ENCODE measurements around the gene TRAPPC10.
"Not testable (repeated sequence)": the region's sequence is repeated elsewhere in the genome, so short reads cannot be mapped to it uniquely, and the experiment has no call there.

TRAPPC10 gene

DNA sequence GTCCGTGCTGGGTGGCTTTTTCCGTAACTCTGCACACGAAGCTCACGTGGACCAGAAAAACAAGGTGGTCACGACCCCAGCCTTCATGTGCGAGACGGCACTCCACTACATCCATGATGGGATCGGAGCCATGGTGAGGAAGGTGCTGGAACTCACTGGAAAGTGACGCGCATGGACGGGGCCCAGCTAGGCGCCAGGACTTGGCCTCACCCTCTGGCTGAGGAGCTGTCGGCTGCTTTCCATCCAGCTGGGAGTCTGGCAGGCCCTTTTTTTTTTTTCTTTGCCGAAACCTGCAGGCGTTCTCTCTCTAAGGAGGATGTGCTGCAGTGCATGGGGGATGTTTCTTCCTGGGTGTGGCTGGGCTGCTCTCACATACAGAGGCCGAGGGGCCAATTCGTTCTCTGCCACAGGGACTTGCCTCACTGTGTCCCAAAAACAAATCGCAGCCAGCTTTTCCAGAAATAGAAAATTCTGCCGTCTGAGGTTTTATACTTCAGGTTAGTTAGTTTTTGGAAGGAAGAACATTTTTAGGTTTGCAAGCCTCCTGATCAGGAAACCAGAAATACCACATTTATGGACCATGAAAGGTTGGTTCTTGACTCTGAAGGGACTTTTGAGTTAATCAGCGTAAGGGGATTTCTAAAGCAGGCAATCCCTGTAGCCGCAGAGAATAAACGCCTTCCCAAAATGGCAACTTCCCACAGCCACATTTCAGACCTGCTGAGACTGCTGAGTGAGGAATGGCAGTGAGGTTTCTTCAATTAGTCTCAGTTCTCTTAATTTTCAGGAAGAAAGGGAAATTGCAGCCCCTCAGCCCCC is 132.9 kb downstream of the TRAPPC10 start:
- H3K4me1 ChIP-seq (ENCODE audit: low read length); H3K9me3 ChIP-seq (ENCODE audit: insufficient read depth, low read length); H3K27me3 ChIP-seq (ENCODE audit: low read depth, low read length); H3K36me3 ChIP-seq (replicated peaks; ENCODE audit: low read depth, low read length); H4K20me1 ChIP-seq (ENCODE audit: insufficient read depth, low read length); H3K4me2 ChIP-seq (ENCODE audit: low read length); H3K79me2 ChIP-seq (ENCODE audit: low read length); H3K9ac ChIP-seq (ENCODE audit: low read length); H3K27ac ChIP-seq (ENCODE audit: low read length); H2AFZ ChIP-seq (ENCODE audit: low read depth, low read length); H3K4me3 ChIP-seq (ENCODE audit: low read length): not testable (repeated sequence)

DNA sequence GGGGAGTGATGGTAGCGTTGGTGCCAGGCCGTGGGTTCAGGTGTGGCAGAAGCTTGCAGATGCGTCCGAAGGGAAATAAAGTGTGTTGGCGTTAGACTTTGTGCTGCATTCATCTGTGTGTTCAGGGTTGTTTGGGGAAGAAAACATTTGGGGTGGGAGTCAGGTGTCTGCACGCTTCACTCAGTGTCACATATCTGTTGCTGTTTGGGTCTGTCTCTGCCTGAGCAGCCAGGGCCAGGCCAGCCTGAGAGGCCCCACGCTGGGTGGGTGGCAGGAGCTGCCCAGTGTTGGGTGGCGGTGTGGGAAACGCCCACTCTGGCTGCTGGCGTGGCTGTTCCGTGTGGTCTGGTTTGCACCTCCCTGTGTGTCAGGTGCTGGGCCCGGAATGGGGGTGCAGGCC is 133.5 kb downstream of the TRAPPC10 start:
- not testable (repeated sequence) for H3K4me3 ChIP-seq (ENCODE audit: low read length); H3K9ac ChIP-seq (ENCODE audit: low read length); H3K4me1 ChIP-seq (ENCODE audit: low read length); H4K20me1 ChIP-seq (ENCODE audit: insufficient read depth, low read length); H3K27me3 ChIP-seq (ENCODE audit: low read depth, low read length); H3K79me2 ChIP-seq (ENCODE audit: low read length); H2AFZ ChIP-seq (ENCODE audit: low read depth, low read length); H3K36me3 ChIP-seq (replicated peaks; ENCODE audit: low read depth, low read length); H3K4me2 ChIP-seq (ENCODE audit: low read length); H3K9me3 ChIP-seq (ENCODE audit: insufficient read depth, low read length); H3K27ac ChIP-seq (ENCODE audit: low read length)

DNA sequence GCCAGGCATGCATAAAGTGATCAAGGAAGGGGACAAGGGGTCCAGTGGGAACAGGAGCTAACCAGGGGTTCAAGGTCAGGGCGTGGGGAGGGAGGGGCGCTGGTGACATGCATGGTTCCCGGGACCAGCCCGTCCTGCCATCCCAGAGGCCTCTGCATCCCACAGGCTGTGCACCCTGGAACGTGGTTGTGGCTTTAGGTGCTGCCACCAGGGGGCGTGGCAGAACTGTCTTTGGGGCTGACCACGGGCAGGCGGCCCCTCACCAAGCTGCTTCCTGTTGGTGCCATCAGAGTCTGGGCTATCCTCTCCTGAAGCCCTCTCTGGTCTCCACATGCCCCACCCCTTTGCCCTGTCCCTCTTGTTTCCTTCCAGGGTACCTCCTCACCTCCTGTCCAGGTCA is 135.0 kb downstream of the TRAPPC10 start:
- not testable (repeated sequence) for H3K9me3 ChIP-seq (ENCODE audit: insufficient read depth, low read length); H4K20me1 ChIP-seq (ENCODE audit: insufficient read depth, low read length); H3K4me1 ChIP-seq (ENCODE audit: low read length); H3K79me2 ChIP-seq (ENCODE audit: low read length); H2AFZ ChIP-seq (ENCODE audit: low read depth, low read length); H3K27ac ChIP-seq (ENCODE audit: low read length); H3K4me3 ChIP-seq (ENCODE audit: low read length); H3K27me3 ChIP-seq (ENCODE audit: low read depth, low read length); H3K9ac ChIP-seq (ENCODE audit: low read length); H3K36me3 ChIP-seq (replicated peaks; ENCODE audit: low read depth, low read length); H3K4me2 ChIP-seq (ENCODE audit: low read length)

DNA sequence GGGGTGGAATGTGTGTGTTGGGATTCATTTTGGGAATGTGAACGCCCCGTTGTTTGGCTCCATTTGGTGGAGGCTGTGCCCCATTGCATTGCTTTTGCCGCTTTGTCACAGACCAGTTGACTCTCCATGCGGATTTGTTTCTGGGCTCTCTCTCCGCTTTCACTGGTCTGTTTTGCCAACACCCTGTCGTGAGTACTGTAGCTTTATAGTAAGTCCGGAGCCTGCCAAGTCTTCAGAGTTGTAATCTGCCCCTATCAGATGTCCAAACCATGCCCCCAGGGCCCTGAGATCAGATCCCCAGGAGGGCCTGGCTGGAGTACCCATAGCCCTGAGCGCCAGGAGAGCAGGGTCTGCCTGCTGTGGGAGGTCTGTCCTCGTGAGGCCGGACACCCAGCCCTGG is 138.1 kb downstream of the TRAPPC10 start:
- not testable (repeated sequence) for H3K4me1 ChIP-seq (ENCODE audit: low read length); H3K4me2 ChIP-seq (ENCODE audit: low read length); H3K4me3 ChIP-seq (ENCODE audit: low read length); H3K36me3 ChIP-seq (replicated peaks; ENCODE audit: low read depth, low read length); H2AFZ ChIP-seq (ENCODE audit: low read depth, low read length); H3K27ac ChIP-seq (ENCODE audit: low read length); H3K9me3 ChIP-seq (ENCODE audit: insufficient read depth, low read length); H4K20me1 ChIP-seq (ENCODE audit: insufficient read depth, low read length); H3K9ac ChIP-seq (ENCODE audit: low read length); H3K79me2 ChIP-seq (ENCODE audit: low read length); H3K27me3 ChIP-seq (ENCODE audit: low read depth, low read length)

DNA sequence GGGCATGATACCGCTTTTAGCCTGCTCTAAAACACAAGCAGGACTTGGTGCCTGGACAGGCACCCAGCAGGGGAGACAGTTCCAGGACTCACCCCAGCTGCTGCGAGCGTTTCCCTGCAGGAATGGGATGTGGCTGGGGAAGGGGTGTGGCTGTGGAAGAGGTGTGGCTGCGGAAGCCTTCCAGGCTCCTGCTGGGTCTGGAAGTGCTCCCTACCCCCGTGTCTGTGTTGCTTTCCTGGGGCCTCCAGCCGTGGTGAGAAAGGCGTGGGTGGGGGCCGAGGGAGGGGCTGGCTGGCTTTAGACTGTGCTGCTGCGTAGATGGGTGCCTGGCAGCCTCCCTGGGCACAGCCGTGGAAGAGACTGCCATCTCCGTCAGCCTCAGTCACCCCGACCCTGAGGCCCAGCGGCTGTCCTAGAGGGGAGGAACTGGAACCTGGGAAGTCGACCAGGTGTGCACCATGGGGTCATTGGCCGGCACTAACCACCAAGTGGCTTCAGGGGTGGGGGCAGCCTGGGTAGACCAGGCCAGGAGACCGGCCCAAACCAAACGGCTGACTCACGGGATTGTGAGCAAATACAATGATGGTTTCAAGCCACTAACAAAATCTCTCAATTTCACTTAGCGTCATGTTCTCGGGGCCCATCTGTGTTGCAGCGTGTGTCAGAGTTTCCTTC is 141.2 kb downstream of the TRAPPC10 start:
- not testable (repeated sequence) for H3K4me2 ChIP-seq (ENCODE audit: low read length); H3K27ac ChIP-seq (ENCODE audit: low read length); H2AFZ ChIP-seq (ENCODE audit: low read depth, low read length); H3K36me3 ChIP-seq (replicated peaks; ENCODE audit: low read depth, low read length); H3K9ac ChIP-seq (ENCODE audit: low read length); H3K27me3 ChIP-seq (ENCODE audit: low read depth, low read length); H3K4me1 ChIP-seq (ENCODE audit: low read length); H3K4me3 ChIP-seq (ENCODE audit: low read length); H4K20me1 ChIP-seq (ENCODE audit: insufficient read depth, low read length); H3K9me3 ChIP-seq (ENCODE audit: insufficient read depth, low read length); H3K79me2 ChIP-seq (ENCODE audit: low read length)

DNA sequence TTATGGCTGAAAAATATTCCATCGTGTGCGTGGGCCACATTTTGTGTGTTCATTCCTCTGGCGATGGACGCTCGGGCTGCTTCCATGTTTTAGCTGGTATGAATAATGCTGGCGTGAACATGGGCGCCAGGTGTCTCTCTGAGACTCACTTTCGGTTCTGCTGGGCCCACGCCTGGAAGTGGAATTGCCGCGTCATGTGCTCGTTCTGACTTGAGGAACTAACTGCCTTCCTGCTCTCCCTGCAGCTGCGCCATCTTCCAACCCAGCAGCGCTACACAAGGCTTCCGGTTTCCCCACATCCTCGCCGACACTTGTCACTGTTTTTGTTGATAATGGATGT is 141.8 kb downstream of the TRAPPC10 start:
- not testable (repeated sequence) for H2AFZ ChIP-seq (ENCODE audit: low read depth, low read length); H4K20me1 ChIP-seq (ENCODE audit: insufficient read depth, low read length); H3K36me3 ChIP-seq (replicated peaks; ENCODE audit: low read depth, low read length); H3K4me1 ChIP-seq (ENCODE audit: low read length); H3K4me3 ChIP-seq (ENCODE audit: low read length); H3K79me2 ChIP-seq (ENCODE audit: low read length); H3K27ac ChIP-seq (ENCODE audit: low read length); H3K9me3 ChIP-seq (ENCODE audit: insufficient read depth, low read length); H3K9ac ChIP-seq (ENCODE audit: low read length); H3K4me2 ChIP-seq (ENCODE audit: low read length); H3K27me3 ChIP-seq (ENCODE audit: low read depth, low read length)

DNA sequence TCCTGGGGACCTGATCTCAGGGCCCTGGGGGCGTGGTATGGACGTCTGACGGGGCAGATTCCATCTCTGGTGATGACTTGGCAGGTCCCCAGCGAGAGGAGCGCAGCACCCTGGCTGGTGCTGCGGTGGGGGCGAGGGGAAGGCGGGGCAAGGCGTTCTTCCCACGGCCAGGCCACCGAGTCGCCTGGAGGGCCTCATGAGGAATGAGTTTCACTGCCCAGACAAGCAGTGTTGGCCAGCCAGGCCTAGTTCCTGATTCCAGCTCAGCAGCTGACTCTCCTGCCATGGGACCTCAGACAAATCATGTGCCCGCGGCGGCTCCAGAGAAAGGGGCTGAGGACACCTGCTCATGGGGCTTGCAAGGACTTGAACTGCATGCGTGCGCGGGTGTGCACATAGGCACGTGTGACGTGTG is 142.7 kb downstream of the TRAPPC10 start:
- not testable (repeated sequence) for H2AFZ ChIP-seq (ENCODE audit: low read depth, low read length); H3K4me1 ChIP-seq (ENCODE audit: low read length); H3K4me3 ChIP-seq (ENCODE audit: low read length); H3K79me2 ChIP-seq (ENCODE audit: low read length); H3K9me3 ChIP-seq (ENCODE audit: insufficient read depth, low read length); H3K9ac ChIP-seq (ENCODE audit: low read length); H3K27me3 ChIP-seq (ENCODE audit: low read depth, low read length); H3K27ac ChIP-seq (ENCODE audit: low read length); H3K4me2 ChIP-seq (ENCODE audit: low read length); H4K20me1 ChIP-seq (ENCODE audit: insufficient read depth, low read length); H3K36me3 ChIP-seq (replicated peaks; ENCODE audit: low read depth, low read length)

DNA sequence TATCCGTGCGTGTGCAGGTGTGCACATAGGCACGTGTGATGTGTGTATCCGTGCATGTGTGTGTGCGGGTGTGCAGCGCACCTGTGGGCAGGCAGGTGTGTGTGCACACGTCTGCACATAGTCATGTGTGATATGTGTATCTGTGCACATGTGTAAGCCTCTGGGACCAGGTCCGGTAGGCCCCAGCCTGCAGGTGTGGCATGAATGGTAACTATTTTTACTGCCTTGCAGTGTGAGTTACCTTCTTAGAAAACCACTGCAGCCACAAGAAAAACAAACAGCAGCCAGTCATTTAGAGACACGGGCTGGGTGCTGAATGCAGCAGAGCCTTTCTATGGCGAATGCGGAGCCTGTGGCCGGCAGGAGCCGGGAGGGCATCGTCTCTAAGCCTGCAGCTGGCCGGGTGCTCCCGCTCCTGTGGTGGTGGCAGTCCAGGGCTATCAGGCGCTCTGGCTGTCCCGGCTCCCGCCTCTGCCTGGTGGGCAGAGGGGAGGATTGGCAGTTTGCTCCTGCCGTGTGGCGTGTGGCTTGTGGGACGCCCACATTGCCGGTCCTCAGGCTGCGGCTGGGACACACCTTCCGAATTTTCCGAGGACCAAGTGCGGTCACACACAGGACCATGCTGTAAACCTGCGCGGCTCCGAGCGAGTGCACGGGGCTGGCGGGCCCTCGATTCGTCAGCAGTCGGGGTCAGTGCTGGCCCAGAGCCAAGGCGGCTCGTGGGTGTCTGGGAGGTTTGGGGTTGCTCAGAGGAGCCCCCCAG is 143.3 kb downstream of the TRAPPC10 start:
- H3K79me2 ChIP-seq (ENCODE audit: low read length); H3K4me2 ChIP-seq (ENCODE audit: low read length); H3K4me3 ChIP-seq (ENCODE audit: low read length); H3K36me3 ChIP-seq (replicated peaks; ENCODE audit: low read depth, low read length); H3K9me3 ChIP-seq (ENCODE audit: insufficient read depth, low read length); H3K27ac ChIP-seq (ENCODE audit: low read length); H4K20me1 ChIP-seq (ENCODE audit: insufficient read depth, low read length); H3K9ac ChIP-seq (ENCODE audit: low read length); H2AFZ ChIP-seq (ENCODE audit: low read depth, low read length); H3K4me1 ChIP-seq (ENCODE audit: low read length); H3K27me3 ChIP-seq (ENCODE audit: low read depth, low read length): not testable (repeated sequence)

DNA sequence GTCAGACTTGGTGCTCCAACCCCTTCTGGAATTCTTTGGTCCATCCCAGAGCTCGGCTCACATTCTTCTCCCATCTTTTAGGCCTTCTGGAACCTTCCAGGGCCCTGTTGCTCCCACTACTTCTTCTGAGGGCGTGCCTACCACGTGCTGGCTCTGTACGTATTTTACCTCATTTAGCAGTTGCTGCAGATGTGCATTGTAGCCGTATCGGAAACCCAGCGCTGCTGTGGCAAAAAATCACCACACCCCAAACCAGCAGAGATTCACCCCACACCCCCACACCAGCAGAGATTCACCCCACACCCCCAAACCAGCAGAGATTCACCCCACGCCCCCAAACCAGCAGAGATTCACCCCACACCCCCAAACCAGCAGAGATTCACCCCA is 143.9 kb downstream of the TRAPPC10 start:
- not testable (repeated sequence) for H3K4me3 ChIP-seq (ENCODE audit: low read length); H3K4me2 ChIP-seq (ENCODE audit: low read length); H3K9me3 ChIP-seq (ENCODE audit: insufficient read depth, low read length); H3K27me3 ChIP-seq (ENCODE audit: low read depth, low read length); H3K79me2 ChIP-seq (ENCODE audit: low read length); H2AFZ ChIP-seq (ENCODE audit: low read depth, low read length); H3K4me1 ChIP-seq (ENCODE audit: low read length); H4K20me1 ChIP-seq (ENCODE audit: insufficient read depth, low read length); H3K9ac ChIP-seq (ENCODE audit: low read length); H3K36me3 ChIP-seq (replicated peaks; ENCODE audit: low read depth, low read length); H3K27ac ChIP-seq (ENCODE audit: low read length)

Measured in OCI-LY3 (cell line).